Activated naive CD8-positive, alpha-beta T cell treated with anti-CD3 and anti-CD28 coated beads, Interleukin-2, amount 50 U/mL, for 16 hours (primary cell): ENCODE measurements around the gene LIMA1.

Experiments used
- DNase-seq: peaks from one replicate; pipeline ENCODE4 v3.0.0-alpha.2; 2020; ENCODE audit warnings: low read depth, low spot score

Gene LIMA1

GRCh38 chr12:50132505-50133135, 150.7 kb downstream of the LIMA1 start:
- DNase-seq = no peak

GRCh38 chr12:50129290-50129689, 154.0 kb downstream of the LIMA1 start:
- DNase-seq = no peak

DNA sequence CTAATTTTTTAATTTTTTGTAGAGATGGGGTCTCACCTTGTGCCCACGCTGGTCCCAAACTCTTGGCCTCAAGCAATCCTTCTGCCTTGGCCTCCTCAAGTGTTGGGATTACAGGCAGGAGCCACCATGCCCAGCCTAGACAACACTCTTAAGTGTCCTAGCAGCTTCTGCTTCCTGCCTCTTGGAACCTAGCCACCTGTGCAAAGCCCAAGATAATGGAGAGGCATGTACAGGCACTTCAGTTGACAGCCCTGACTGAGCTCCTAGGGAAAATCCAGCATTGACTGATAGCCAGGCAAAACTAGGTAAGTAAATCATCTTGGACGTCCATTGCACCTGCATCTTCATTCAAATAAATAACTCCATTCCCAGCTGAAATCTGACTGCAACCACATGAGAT, 155.8 kb downstream of the LIMA1 start:
- DNase-seq = no peak
